ENCODE data around the gene TLX2.

TLX2 gene

GRCh38 chr2:74529357-74530238 is 15.3 kb downstream of the TLX2 start, which contains the start of the genes AUP1 and HTRA2 (continued):
- peak; percentile 69; the same call in 1 of the 2 replicates for TF ChIP-seq BCL11B (tag by site-specific recombination; IDR thresholded peaks at IDR 0.05; ENCODE audit: low read depth)
- peak; percentile 83 for TF ChIP-seq ZBTB26 (tag by site-specific recombination; optimal IDR thresholded peaks at IDR 0.05)
- TF ChIP-seq AEBP2 (tag by site-specific recombination; IDR thresholded peaks at IDR 0.05; ENCODE audit: borderline replicate concordance): no peak
- TF ChIP-seq IKZF3 (tag by site-specific recombination; IDR thresholded peaks at IDR 0.05): 0 out of 2 replicates have a peak, but pooled peaks have one; percentile 48
- TF ChIP-seq ZNF530 (tag by site-specific recombination; IDR thresholded peaks at IDR 0.05; ENCODE audit: low read depth): no peak
- peak; percentile 46; the same call in 1 of the 2 replicates for TF ChIP-seq GLIS2 (tag by site-specific recombination; IDR thresholded peaks at IDR 0.05)
- peak; percentile 86 for TF ChIP-seq PRDM10 (tag by site-specific recombination; IDR thresholded peaks at IDR 0.05)
- TF ChIP-seq ZBTB17 (tag by site-specific recombination; IDR thresholded peaks at IDR 0.05): peak; percentile 88
- no peak for TF ChIP-seq ZNF26 (tag by site-specific recombination; IDR thresholded peaks at IDR 0.05)
- TF ChIP-seq ZNF596 (tag by site-specific recombination; IDR thresholded peaks at IDR 0.05): no peak
- no peak for TF ChIP-seq ZNF677 (tag by site-specific recombination; IDR thresholded peaks at IDR 0.05)
- no peak for TF ChIP-seq ZNF146 (tag by site-specific recombination; IDR thresholded peaks at IDR 0.05)
- no peak for TF ChIP-seq BCL6B (tag by site-specific recombination; IDR thresholded peaks at IDR 0.05)
- peak; percentile 67; the same call in 1 of the 2 replicates for TF ChIP-seq ZNF394 (tag by site-specific recombination; IDR thresholded peaks at IDR 0.05; ENCODE audit: borderline replicate concordance)
- TF ChIP-seq ZNF518A (tag by site-specific recombination; conservative IDR thresholded peaks at IDR 0.05; ENCODE audit: low read depth): 0 out of 2 replicates have a peak, but pooled peaks have one; percentile 47
- TF ChIP-seq HOXD13 (CRISPR knock-in tag; IDR thresholded peaks at IDR 0.05; ENCODE audit: borderline replicate concordance): no peak
- peak; percentile 92 for TF ChIP-seq SP2 (tag by site-specific recombination; IDR thresholded peaks at IDR 0.05)
- TF ChIP-seq BCL11A (tag by site-specific recombination; IDR thresholded peaks at IDR 0.05; ENCODE audit: low read depth): peak; percentile 42; the same call in 1 of the 2 replicates
- TF ChIP-seq ZNF843 (tag by site-specific recombination; IDR thresholded peaks at IDR 0.05): peak; percentile 15; the same call in 1 of the 2 replicates
- no peak for TF ChIP-seq PRDM6 (tag by site-specific recombination; IDR thresholded peaks at IDR 0.05)
- TF ChIP-seq ZBTB7A (tag by site-specific recombination; IDR thresholded peaks at IDR 0.05; ENCODE audit: low read depth): peak; percentile 87

All from HEK293 (cell line).